ENCODE measurements around the gene LDHA.
A peak's percentile ranks its signal among the peaks of the same experiment; 100 is the strongest.
"Not testable (repeated sequence)": the region's sequence is repeated elsewhere in the genome, so short reads cannot be mapped to it uniquely, and the experiment has no call there.

LDHA gene

DNA sequence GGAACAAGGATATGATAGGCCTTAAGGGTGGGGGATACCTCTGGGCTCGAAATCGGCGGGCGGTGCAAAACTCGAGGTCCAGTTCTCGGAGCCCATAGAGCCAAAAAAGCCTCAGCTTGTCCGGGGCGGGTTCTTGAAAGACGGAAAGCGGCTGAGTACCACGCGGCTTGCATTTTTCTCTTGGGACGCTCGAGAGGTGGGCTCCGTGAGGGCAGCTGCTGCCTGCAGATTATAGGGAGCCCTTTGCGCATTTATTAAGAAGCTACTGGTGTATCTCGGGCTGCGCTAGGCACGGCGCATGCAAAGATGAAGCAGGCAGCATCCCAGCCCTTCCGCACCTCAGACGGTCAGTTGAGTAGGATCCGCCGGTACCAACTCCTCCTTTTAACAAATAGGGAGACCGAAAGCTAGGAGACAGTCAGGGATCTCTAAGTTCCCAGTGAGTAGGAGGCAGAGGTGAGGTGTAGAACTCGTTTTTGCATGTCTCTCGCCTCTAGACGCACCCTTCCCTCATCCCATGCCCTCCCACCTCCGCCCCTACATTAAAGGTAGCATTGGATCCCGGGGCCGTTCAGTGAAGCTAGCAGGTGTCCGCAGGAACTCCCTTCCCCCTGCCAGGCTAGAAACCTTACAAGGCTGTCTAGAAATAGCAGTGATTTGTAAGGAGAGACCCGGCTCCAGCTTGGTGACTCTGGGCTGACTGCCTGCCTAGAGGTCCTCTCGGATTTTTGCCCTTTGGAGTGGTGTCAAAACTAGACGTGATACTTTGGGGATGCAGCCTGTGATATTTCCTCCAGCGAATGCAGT, 768 bp downstream of the LDHA start:
- FAIRE-seq = no peak

GRCh38 chr11:18395735-18396504, 1.6 kb downstream of the LDHA start:
- FAIRE-seq = peak; percentile 97

DNA sequence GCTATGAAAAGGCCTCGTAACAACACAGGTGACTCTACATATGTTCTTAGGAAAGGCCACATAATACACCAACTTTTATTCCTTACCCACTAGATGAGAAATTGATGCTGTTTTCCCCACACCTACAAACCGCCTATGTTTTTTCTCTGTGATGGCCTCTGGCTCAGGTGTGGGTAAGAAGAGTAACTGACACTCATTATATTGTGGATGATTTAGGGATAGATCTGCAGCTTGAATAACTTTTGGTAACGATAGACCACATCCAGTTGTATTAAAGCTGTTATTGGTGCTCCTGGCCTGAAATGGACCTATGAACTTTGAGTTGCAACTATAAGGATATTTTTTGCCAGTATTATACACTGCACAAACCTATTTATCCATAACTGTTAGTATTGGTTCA, 3.6 kb downstream of the LDHA start:
- no peak for FAIRE-seq

GRCh38 chr11:18401077-18401476, 6.7 kb downstream of the LDHA start:
- not testable (repeated sequence) for FAIRE-seq

DNA sequence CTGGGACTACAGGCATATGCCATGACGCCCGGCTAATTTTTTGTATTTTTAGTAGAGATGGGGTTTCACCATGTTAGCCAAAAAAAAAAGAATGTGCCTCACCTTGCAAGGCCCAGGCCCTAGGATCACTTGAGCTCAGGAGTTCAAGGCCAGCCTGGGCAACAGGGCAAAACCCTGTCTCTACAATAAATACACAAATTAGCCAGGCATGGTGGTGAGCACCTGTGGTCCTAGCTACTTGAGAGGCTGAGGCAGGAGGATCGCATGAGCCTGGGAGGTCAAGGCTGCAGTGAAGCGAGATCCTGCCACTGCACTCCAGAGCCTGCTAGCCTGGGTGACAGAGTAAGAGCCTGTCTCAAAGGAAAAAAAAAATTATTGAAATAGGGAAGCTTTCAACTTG, 9.7 kb downstream of the LDHA start:
- FAIRE-seq = no peak

DNA sequence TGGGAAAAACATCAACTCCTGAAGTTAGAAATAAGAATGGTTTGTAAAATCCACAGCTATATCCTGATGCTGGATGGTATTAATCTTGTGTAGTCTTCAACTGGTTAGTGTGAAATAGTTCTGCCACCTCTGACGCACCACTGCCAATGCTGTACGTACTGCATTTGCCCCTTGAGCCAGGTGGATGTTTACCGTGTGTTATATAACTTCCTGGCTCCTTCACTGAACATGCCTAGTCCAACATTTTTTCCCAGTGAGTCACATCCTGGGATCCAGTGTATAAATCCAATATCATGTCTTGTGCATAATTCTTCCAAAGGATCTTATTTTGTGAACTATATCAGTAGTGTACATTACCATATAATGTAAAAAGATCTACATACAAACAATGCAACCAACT, 13.0 kb downstream of the LDHA start:
- not testable (repeated sequence) for FAIRE-seq

- no peak for FAIRE-seq
These were observed 14.4 kb downstream of the LDHA start for GRCh38 chr11:18408558-18409291.

DNA sequence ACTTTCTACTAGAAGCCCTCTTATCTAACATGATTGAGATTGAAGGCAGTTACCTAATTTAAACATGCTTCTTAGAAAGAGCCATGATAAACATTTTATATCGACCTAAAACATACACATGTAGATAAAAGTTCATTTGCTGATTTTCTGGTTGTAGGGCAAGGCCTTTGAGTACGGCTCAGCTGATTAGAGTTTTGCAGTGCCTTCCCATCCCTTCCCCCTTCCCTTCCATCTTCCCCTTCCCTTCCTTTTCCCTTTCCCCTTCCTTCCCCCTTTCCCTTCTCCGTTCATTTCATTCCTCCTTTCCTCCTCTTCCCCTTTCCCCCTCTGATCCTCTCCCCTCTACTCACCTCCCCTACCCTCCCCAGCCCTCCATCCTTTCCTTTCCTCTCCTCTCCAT, 22.1 kb downstream of the LDHA start:
- no peak for FAIRE-seq

GRCh38 chr11:18419040-18419439, 24.7 kb downstream of the LDHA start:
- FAIRE-seq = no peak

DNA sequence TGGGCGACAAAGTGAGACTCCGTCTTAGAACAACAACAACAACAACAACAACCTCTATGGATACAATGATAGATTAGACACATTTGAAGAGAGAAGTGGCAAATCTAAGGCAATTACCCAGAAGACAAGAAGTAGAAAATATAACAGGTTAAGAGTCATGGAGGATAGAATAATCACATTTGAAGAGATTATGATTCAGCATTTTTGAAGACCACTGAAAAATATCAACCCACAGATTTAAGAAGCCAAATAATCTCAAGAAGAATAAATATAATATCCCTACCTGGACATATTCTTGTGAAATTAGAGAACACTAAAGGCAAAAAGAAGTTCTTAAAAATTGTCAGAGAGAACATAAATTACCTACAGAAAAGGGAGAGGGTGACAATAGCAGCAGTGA, 25.7 kb downstream of the LDHA start:
- FAIRE-seq = no peak

DNA sequence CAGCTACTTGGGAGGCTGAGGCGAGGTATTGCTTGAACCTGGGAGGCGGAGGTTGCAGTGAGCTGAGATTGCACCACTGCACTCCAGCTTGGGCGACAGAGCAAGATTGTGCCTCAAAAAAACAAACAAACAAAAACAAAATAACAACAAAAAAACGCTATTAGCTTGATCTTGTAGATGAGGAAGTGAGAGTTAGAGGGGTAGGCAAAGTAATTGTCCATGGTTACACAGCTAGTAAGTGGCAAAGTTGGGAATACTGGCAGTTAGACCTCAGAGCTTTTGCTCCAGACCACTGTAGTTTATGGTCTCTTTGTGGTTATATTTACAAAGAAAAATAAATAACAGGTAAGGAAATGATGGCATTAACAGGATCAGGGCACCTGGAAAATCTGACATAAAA, 32.9 kb downstream of the LDHA start:
- FAIRE-seq = no peak

GRCh38 chr11:18429332-18429731, 35.0 kb downstream of the LDHA start:
- no peak for FAIRE-seq

DNA sequence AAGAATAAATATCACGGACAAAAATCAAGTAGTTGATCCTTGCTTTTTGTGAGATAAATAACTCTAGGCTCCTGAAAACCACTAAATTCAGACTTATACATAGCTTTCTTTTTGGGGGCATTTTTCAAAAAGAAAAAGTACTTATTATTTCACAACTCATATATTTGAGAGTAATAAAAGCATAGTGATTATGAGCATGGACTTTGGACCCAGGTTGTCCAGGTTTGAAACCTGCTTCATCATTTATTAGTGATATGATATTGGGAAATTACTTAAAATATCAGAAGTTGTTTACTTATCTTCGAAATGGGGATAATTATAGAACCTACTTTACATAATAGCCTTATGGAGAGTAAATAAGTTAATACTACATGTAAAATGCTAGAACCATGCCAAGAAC, 44.3 kb downstream of the LDHA start:
- no peak for FAIRE-seq

DNA sequence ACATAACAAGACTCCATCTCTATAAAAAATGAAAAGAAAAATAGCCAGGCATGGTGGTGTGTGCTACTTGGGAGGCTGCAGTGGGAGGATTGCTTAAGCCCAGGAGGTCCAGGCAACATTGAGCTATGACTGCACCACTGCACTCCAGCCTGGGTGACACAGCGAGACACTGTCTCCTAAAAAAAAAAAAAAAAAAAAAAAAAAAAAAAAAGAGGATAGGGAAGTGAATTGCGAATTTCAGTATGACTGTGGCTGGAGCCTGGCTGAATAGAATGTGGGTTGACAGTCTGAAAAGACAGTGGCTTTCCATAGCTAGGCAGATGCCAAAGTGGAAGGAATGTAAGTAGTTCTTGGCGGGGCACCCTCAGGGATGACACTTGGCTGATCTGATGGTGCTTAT, 54.9 kb downstream of the LDHA start:
- FAIRE-seq = no peak

- no peak for FAIRE-seq
These were observed 58.6 kb downstream of the LDHA start for GRCh38 chr11:18452927-18453326.

- FAIRE-seq = no peak
These were observed 61.5 kb downstream of the LDHA start, which contains the start of gene LDHAL6A for GRCh38 chr11:18455686-18456372. Gene LDHAL6A (plus strand): TSS chr11:18455856. CDS start chr11:18456681, 825 bp downstream.

DNA sequence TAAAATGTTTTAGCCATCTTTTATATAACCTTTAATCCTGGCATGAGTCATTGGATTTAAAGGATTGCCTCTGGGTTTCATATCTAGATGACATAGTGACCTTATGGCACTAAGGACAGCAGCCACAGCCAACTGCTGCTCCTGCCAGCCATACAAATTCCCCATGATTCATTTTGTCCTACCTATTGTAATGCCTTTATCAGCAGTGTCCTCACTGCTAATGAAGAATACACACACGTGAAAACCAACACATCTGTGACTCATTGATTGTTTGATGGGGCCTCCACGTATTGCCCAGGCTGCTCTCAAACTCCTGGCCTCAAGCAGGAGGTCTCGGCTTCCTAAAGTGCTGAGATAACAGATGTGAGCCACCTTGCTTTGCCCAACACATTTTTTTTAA, 63.1 kb downstream of the LDHA start:
- FAIRE-seq = no peak

Measured in A204.1 (cell line).